IMR-90 (cell line): Measurements from ENCODE around the gene KLHDC2. TPM values are rescaled to one million over a fixed set of nuclear protein-coding genes. Genes with fewer than 3 reads are reported as not detected.

ENCODE experiments used
- ATAC-seq: fragments of 200-7000 bp; cut with Tn5 transposase; 2 replicates; pipeline ENCODE4 v1.9.1; 2020; ENCODE audit warnings: low read depth, mild to moderate bottlenecking, moderate library complexity
- BruUV-seq: library from RNA; stranded (reverse); fragments of 400-500 nt; replicated peaks from 2 replicates; lab custom pipeline; 2021; lab: Mats Ljungman, UMichigan
- CTCF ChIA-PET: fragments of 300-600 bp; formaldehyde crosslinking; extraction: SDS; loops from one replicate; lab custom pipeline; 2021; ENCODE audit warnings: antibody characterized with exemption; lab: Yijun Ruan, JAX
- POLR2A ChIA-PET: fragments of 300-600 bp; sonication (Branson Sonifier 250); formaldehyde crosslinking; loops from one replicate; lab custom pipeline; 2022; ENCODE audit warnings: antibody characterized with exemption; ENCODE audit not compliant: unreplicated experiment; lab: Charles Lee
- DNase-seq: peaks from one replicate; pipeline ENCODE4 v3.0.0; 2013
- H2AFZ ChIP-seq: replicated peaks from 2 replicates; pipeline ENCODE3; 2013; ENCODE audit warnings: low read length, mild to moderate bottlenecking; ENCODE audit not compliant: poor library complexity
- H2AK5ac ChIP-seq: 2 replicates; pipeline ENCODE4 v1.6.1; 2013; ENCODE audit warnings: low read depth, low read length, inconsistent platforms
- H2AK9ac ChIP-seq: replicated peaks from 2 replicates; pipeline ENCODE3; 2013; ENCODE audit warnings: mild to moderate bottlenecking, low read depth, low read length, moderate library complexity; ENCODE audit not compliant: poor library complexity
- H2BK120ac ChIP-seq: 2 replicates; pipeline ENCODE4 v1.6.1; 2013; ENCODE audit warnings: low read depth, low read length, inconsistent platforms
- H2BK15ac ChIP-seq: 3 replicates; pipeline ENCODE4 v1.6.1; 2013; ENCODE audit warnings: low read depth, low read length, inconsistent platforms
- H2BK20ac ChIP-seq: 2 replicates; pipeline ENCODE4 v1.6.1; 2013; ENCODE audit warnings: low read depth, mild to moderate bottlenecking, inconsistent platforms, low read length, moderate library complexity
- H2BK5ac ChIP-seq: 2 replicates; pipeline ENCODE4 v1.6.1; 2013; ENCODE audit warnings: mild to moderate bottlenecking, low read depth, low read length, inconsistent platforms; ENCODE audit not compliant: poor library complexity, severe bottlenecking
- H3K14ac ChIP-seq: replicated peaks from 2 replicates; pipeline ENCODE4 v1.6.1; 2013; ENCODE audit warnings: low read depth, low read length, inconsistent platforms
- H3K18ac ChIP-seq: 2 replicates; pipeline ENCODE4 v1.6.1; 2013; ENCODE audit warnings: low read depth, low read length, control low read depth
- H3K23ac ChIP-seq: 2 replicates; pipeline ENCODE4 v1.6.1; 2013; ENCODE audit warnings: low read depth, low read length, inconsistent platforms
- H3K27ac ChIP-seq: 2 replicates; pipeline ENCODE4 v1.5.1; 2013; ENCODE audit warnings: mild to moderate bottlenecking, control low read depth, low read length; ENCODE audit not compliant: insufficient read depth
- H3K27me3 ChIP-seq: 2 replicates; pipeline ENCODE4 v1.6.1; 2013; ENCODE audit warnings: low read length; ENCODE audit not compliant: control insufficient read depth, insufficient read depth
- H3K36me3 ChIP-seq: 2 replicates; pipeline ENCODE4 v1.6.1; 2013; ENCODE audit warnings: low read length, mixed read lengths; ENCODE audit not compliant: control insufficient read depth, insufficient read depth
- H3K4ac ChIP-seq: 2 replicates; pipeline ENCODE4 v1.6.1; 2013; ENCODE audit warnings: low read depth, low read length, inconsistent platforms
- H3K4me1 ChIP-seq: 2 replicates; pipeline ENCODE4 v1.6.1; 2013; ENCODE audit warnings: low read length, mixed read lengths; ENCODE audit not compliant: control insufficient read depth, insufficient read depth
- H3K4me2 ChIP-seq: 2 replicates; pipeline ENCODE4 v1.6.1; 2013; ENCODE audit warnings: low read depth, mild to moderate bottlenecking, control low read depth, low read length, moderate library complexity
- H3K4me3 ChIP-seq: 2 replicates; pipeline ENCODE4 v1.5.1; 2013; ENCODE audit warnings: low read depth, mild to moderate bottlenecking, control low read depth, low read length, moderate library complexity; ENCODE audit not compliant: insufficient read depth
- H3K56ac ChIP-seq: 2 replicates; pipeline ENCODE4 v1.6.1; 2013; ENCODE audit warnings: low read length, inconsistent platforms; ENCODE audit not compliant: insufficient read depth; ENCODE audit errors: extremely low read depth
- H3K79me1 ChIP-seq, 2 experiments: 2 replicates each; pipeline ENCODE4 v1.6.1; 2013; ENCODE audit warnings: low read length in 2 of 2, inconsistent platforms in 1 of 2, low read depth in 1 of 2
- H3K9ac ChIP-seq: 2 replicates; pipeline ENCODE4 v1.6.1; 2013; ENCODE audit warnings: low read depth, low read length, control low read depth
- H3K9me1 ChIP-seq: 2 replicates; pipeline ENCODE4 v1.6.1; 2013; ENCODE audit warnings: low read length, inconsistent platforms; ENCODE audit not compliant: insufficient read depth
- H3K9me3 ChIP-seq: 2 replicates; pipeline ENCODE4 v1.6.1; 2013; ENCODE audit warnings: low read length; ENCODE audit not compliant: control insufficient read depth, insufficient read depth
- H4K20me1 ChIP-seq: 2 replicates; pipeline ENCODE4 v1.6.1; 2013; ENCODE audit warnings: low read length, inconsistent platforms; ENCODE audit not compliant: insufficient read depth
- H4K5ac ChIP-seq: 2 replicates; pipeline ENCODE4 v1.6.1; 2013; ENCODE audit warnings: mild to moderate bottlenecking, low read depth, low read length, control low read depth
- H4K8ac ChIP-seq, 2 experiments: 2 replicates each; pipeline ENCODE4 v1.6.1; 2013; ENCODE audit warnings: low read depth in 2 of 2, low read length in 2 of 2, control low read depth in 1 of 2, inconsistent platforms in 1 of 2
- H4K91ac ChIP-seq: 2 replicates; pipeline ENCODE4 v1.6.1; 2013; ENCODE audit warnings: low read depth, low read length, inconsistent platforms; ENCODE audit not compliant: insufficient read depth
- CTCF ChIP-seq: conservative IDR thresholded peaks from 2 replicates; pipeline ENCODE4 v1.5.1; 2012; ENCODE audit warnings: mild to moderate bottlenecking, low read depth, low read length, improper control_type of control experiment
- ELK1 ChIP-seq: fragments of 150-350 bp; IDR thresholded peaks from 2 replicates; pipeline ENCODE4 v1.6.1; 2016; ENCODE audit warnings: low read depth, mild to moderate bottlenecking, low read length, moderate library complexity, borderline replicate concordance
- FOS ChIP-seq: fragments of 150-350 bp; IDR thresholded peaks from 2 replicates; pipeline ENCODE4 v1.6.1; 2016; ENCODE audit warnings: low read depth, low read length
- MAFK ChIP-seq: IDR thresholded peaks from 2 replicates; pipeline ENCODE4 v1.6.1; 2012; ENCODE audit warnings: low read depth, low read length, improper control_type of control experiment
- MAZ ChIP-seq: IDR thresholded peaks from 2 replicates; pipeline ENCODE4 v1.6.1; 2012; ENCODE audit warnings: low read depth, mild to moderate bottlenecking, low read length, improper control_type of control experiment, moderate library complexity, borderline replicate concordance
- MXI1 ChIP-seq: IDR thresholded peaks from 2 replicates; pipeline ENCODE4 v1.6.1; 2012; ENCODE audit warnings: low read depth, mild to moderate bottlenecking, low read length, moderate library complexity, borderline replicate concordance
- POLR2A ChIP-seq: IDR thresholded peaks from 2 replicates; pipeline ENCODE4 v1.6.1; 2012; ENCODE audit warnings: mild to moderate bottlenecking, low read depth, low read length
- RAD21 ChIP-seq: IDR thresholded peaks from 2 replicates; pipeline ENCODE4 v1.6.1; 2012; ENCODE audit warnings: low read length, improper control_type of control experiment
- RCOR1 ChIP-seq: IDR thresholded peaks from 2 replicates; pipeline ENCODE4 v1.6.1; 2012; ENCODE audit warnings: mild to moderate bottlenecking, low read length, improper control_type of control experiment; ENCODE audit not compliant: insufficient replicate concordance
- RFX5 ChIP-seq: IDR thresholded peaks from 2 replicates; pipeline ENCODE4 v1.8.0; 2012; ENCODE audit warnings: low read depth, mild to moderate bottlenecking, low read length, moderate library complexity
- SMC3 ChIP-seq: fragments of 150-350 bp; IDR thresholded peaks from 2 replicates; pipeline ENCODE4 v1.6.1; 2016; ENCODE audit warnings: low read depth, mild to moderate bottlenecking, antibody characterized with exemption, low read length, moderate library complexity
- WGBS, 2 experiments: methylation state at CpG; one replicate each; pipeline versions ENCODE4 v1.1.5 to v1.1.7; 2013; ENCODE audit warnings: missing lambda C conversion rate in 2 of 2; ENCODE audit not compliant: insufficient read length in 1 of 2; ENCODE audit errors: extremely low coverage in 2 of 2; 5-methylcytosine and 5-hydroxymethylcytosine counted together
- dilution Hi-C: fragments of 300-500 bp; cut with HindIII; formaldehyde crosslinking; loops from one replicate; pipeline ENCODE4 v1.14.3; 2018; ENCODE audit warnings: low sequenced_read_pairs; ENCODE audit not compliant: unreplicated experiment
- in situ Hi-C: fragments of 300-500 bp; cut with MboI; formaldehyde crosslinking; loops from 3 replicates; pipeline ENCODE4 v1.14.3; 2019; ENCODE audit warnings: low sequenced_read_pairs, inconsistent platforms, mixed read lengths
- intact Hi-C: fragments of 100-400 bp; cut with micrococcal nuclease; formaldehyde crosslinking; loops from 2 replicates; pipeline ENCODE4 v1.10.0; 2022
- polyA plus RNA-seq, 3 experiments: library from polyadenylated mRNA; depleted of rRNA; stranded (reverse); fragments of >200 nt; gene quantifications; 2 replicates each; pipeline ENCODE4 v1.2.3, GENCODE V29; 2012; ENCODE audit warnings: low replicate concordance in 1 of 3
- total RNA-seq: library from RNA; depleted of rRNA; stranded (reverse); fragments of >200 nt; gene quantifications from 2 replicates; pipeline ENCODE4 v1.2.3, GENCODE V29; 2012
- TF ChIP-seq, protein P1 (sequence below): fragments of 150-350 bp; IDR thresholded peaks from 2 replicates; pipeline ENCODE4 v1.6.1; 2017; ENCODE audit warnings: mild to moderate bottlenecking, antibody characterized with exemption, low read length, low read depth

Gene KLHDC2
- total and polyA plus RNA-seq, 2 of the 4 experiments (the other 2 are of a cell fraction), result 29.2 to 41.8 TPM

DNA sequence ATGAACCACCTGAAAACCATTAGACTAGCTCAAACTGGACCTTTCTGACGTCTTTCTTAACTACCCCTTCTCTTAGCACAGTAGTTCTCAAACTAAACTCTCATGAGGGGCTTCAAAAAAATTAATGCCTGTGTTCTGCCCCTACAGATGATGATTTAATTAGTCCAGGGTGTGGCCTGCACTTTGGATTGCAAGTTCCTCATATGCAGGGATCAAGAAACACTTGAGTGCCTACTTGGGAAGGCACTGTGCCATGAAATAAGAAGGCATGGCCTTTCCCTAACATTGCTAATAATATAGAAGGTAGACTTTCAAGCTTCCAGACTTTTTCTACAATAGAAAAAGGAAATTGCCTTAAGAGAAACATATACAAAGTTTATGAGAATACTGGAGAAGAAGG, 22.8 kb upstream of the KLHDC2 start:
- H3K18ac ChIP-seq, result no peak overlapping the region; the same call in 1 of the 2 replicates
- H3K9ac ChIP-seq, result no peak overlapping the region
- H3K9me1 ChIP-seq, result no peaks in the 10 kb centered on the region
- ChIA-PET CTCF (interaction anchor here (0.6 to 1.3 kb wide), 3 partner anchors 9 to 22 kb away, joined by 3 read pairs; no protein-coding TSS in a partner anchor), POLR2A (no interaction called here)
- H3K4me1 ChIP-seq, result peaks cover 2% of the 10 kb centered on the region; the same call in 1 of the 2 replicates
- no peak overlapping the region for H2AK5ac ChIP-seq
- dilution Hi-C loops (no loop called here), in situ Hi-C loops (no loop called here), intact Hi-C loops (no loop called here)
- H3K36me3 ChIP-seq, result no peaks in the 10 kb centered on the region
- TF ChIP-seq ELK1 (no peak), SMC3 (no peak), FOS (no peak), RFX5 (no peak), RCOR1 (no peak), RAD21 (no peak), POLR2A (no peak), CTCF (no peak), MXI1 (no peak), MAZ (no peak), MAFK (no peak)
- TF ChIP-seq, protein P1, sequence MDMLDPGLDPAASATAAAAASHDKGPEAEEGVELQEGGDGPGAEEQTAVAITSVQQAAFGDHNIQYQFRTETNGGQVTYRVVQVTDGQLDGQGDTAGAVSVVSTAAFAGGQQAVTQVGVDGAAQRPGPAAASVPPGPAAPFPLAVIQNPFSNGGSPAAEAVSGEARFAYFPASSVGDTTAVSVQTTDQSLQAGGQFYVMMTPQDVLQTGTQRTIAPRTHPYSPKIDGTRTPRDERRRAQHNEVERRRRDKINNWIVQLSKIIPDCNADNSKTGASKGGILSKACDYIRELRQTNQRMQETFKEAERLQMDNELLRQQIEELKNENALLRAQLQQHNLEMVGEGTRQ, result no peak
- H2AK9ac ChIP-seq, result no peak overlapping the region
- H2BK5ac ChIP-seq, result no peak overlapping the region
- no peak overlapping the region for H3K4ac ChIP-seq
- no peak overlapping the region for H4K8ac ChIP-seq
- H3K4me3 ChIP-seq, result no peak overlapping the region
- no peak overlapping the region for H4K5ac ChIP-seq
- no peak overlapping the region for H2BK20ac ChIP-seq
- H2AFZ ChIP-seq, result no peak overlapping the region
- no peak overlapping the region for H2BK120ac ChIP-seq
- H3K27ac ChIP-seq, result no peak overlapping the region
- H3K79me1 ChIP-seq, result no peaks in the 10 kb centered on the region
- H4K20me1 ChIP-seq, result no peaks in the 10 kb centered on the region
- H3K23ac ChIP-seq, result no peak overlapping the region
- WGBS, 2 experiments, result no CpG with 5 or more reads among the region's 1 CpG
- no peaks in the 10 kb centered on the region for H3K9me3 ChIP-seq
- no peak overlapping the region for H3K56ac ChIP-seq
- no peak overlapping the region for H3K4me2 ChIP-seq
- H2BK15ac ChIP-seq, result no peak overlapping the region
- BruUV-seq, result no TSS peak
- no peak for ATAC-seq
- no peak overlapping the region for H4K91ac ChIP-seq
- no peak for DNase-seq
- H3K27me3 ChIP-seq, result no peaks in the 10 kb centered on the region
- no peak overlapping the region for H3K14ac ChIP-seq
